ENCODE results near the gene GRK1. TPM values are rescaled to one million over a fixed set of nuclear protein-coding genes. Genes with fewer than 3 reads are reported as not detected.
"Not testable (repeated sequence)": the region's sequence is repeated elsewhere in the genome, so short reads cannot be mapped to it uniquely, and the experiment has no call there.

Gene GRK1
- total RNA-seq, 2 experiments from 2014 or later, result not detected

DNA sequence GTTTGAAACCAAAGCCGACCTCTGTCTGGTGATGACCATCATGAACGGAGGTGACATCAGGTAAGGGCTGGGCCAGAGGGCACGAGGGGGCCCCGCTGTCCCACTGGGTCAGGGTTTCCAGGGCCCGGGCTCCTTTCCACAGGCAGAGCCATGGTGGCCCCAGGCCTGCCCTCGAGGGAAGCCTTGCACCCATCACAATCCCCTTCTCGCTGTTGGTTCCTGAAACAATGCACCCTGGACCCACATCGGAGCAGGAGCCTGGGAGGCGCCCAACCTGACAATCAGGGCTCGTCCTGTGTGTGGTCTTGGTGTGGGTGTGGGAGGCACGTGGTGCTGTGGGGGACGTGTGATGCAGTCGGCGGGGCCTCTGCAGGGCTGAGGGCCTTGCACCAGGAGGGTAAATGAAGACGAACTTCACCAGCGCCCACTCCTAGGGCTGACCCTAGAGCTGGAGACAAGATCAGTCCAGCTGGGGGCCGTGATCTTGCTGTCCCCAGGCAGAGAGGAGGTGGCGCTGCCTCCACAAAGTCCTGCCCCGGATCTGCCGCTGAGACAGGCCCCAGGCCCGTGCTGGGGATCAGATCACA, 2.8 kb downstream of the GRK1 start:
- CTCF ChIA-PET, result no interaction called here
- ATAC-seq (no peak), DNase-seq (no peak)
- Mint-ChIP-seq H3K27me3 (no peaks in the 10 kb centered on the region), H3K4me3 (no peak overlapping the region), H3K4me1 (peaks cover 2% of the 10 kb centered on the region), H3K27ac (no peak overlapping the region), H3K36me3 (peaks cover 2% of the 10 kb centered on the region), H3K9me3 (ENCODE audit: low read depth) (peaks cover 4% of the 10 kb centered on the region)

DNA sequence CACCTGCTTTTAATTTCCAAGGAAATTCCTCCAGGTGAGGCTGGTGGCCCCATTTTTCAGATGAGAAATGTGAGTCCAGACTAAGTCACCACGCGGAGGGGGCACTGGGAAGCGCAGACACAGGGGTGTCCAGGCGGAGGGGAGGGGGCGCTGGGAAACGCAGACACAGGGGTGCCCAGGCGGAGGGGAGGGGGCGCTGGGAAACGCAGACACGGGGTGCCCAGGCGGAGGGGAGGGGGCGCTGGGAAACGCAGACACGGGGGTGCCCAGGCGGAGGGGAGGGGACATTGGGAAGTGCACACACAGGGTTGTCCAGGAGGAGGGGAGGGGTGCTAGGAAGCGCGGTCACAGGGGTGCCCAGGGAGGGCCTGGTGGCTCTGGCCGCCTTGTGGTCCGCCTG, 3.5 kb downstream of the GRK1 start:
- CTCF ChIA-PET, result interaction anchor here (1.3 kb wide), 1 partner anchor 54 kb away, joined by 3 read pairs; no protein-coding TSS in a partner anchor

DNA sequence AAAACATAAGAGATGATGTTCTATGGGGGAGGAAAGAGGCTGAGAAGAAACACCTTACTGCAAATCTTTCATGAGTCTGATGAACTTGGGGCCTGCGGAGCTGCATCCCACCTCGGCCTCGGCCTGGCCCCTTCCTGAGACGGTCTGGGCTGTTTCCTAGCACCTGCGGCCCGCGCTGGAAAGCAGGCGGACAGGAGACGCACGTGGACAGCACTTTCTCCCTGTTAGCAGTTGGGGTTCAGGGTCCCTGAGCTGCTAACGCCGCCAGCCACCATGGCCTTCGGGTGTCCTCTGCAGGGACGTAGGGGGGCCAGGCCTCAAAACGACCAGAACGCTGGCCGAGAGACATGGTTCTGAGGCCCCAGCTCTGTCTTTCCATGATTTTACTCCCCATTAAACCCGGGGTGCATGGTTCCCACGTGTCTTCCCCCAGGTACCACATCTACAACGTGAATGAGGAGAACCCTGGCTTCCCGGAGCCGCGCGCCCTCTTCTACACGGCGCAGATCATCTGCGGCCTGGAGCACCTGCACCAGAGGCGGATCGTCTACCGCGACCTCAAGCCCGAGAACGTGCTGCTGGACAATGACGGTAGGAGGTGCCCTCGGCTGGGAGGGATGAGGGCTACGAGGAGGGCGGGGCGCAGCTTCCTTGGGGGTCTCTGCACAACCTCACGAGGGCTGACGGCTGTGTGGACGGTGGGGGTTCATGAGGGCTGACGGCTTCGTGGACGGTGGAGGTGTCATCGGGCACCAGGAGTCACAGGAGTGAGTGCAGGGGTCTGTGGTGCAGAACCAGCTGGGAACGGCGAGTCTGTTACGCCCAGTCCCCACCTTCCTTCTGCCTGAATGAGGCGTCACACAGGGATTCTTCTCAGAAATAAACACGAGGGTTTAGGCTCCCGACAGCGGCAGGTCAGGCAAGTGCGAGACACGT, 4.3 kb downstream of the GRK1 start:
- no peak overlapping the region for H3K4me3 Mint-ChIP-seq
- no peaks in the 10 kb centered on the region for H3K27me3 Mint-ChIP-seq

More for the DNA sequence above, 3.5 kb downstream of the GRK1 start:
- ATAC-seq, result no peak
- Mint-ChIP-seq H3K27me3 (no peaks in the 10 kb centered on the region), H3K9me3 (ENCODE audit: low read depth) (peaks cover 4% of the 10 kb centered on the region), H3K4me3 (no peak overlapping the region), H3K36me3 (peaks cover 2% of the 10 kb centered on the region), H3K27ac (no peak overlapping the region), H3K4me1 (peaks cover 2% of the 10 kb centered on the region)
- no peak for DNase-seq

DNA sequence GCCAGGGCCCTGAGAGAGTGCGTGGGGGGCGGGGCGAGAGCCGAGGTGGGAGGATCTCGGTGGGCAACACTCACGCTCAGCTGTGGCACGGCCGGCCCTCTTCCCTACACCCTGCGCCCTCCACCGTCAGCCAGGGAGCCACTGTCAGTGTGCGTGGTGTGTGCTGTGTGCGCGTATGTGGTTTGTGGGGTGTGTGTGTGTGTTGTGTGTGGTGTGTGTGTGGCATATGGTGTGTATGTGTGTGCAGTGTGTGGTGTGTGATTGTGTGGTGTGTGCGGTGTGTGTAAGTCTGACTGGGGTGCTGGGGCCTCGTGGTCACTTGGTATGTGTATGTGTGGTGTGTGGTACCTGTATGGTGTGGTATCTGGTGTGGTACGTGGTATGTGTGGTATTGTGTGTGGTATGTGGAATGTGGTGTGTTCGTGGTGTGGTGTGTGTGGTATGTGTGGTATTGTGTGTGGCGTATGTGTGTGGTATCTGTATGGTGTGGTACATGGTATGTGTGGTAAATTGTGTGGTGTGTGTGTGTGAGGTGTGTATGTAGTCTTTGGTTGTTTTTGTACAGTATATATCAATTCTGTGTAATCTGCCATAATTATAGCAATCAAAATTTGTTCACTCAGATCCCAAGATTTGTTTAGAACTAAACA, 5.1 kb downstream of the GRK1 start:
- H3K27ac Mint-ChIP-seq, result peak overlapping the region; percentile 64
- H3K4me1 Mint-ChIP-seq, result peaks cover 2% of the 10 kb centered on the region
- peak overlapping the region; percentile 25 for H3K4me3 Mint-ChIP-seq
- DNase-seq (no peak), ATAC-seq (no peak)
- peaks cover 2% of the 10 kb centered on the region for H3K36me3 Mint-ChIP-seq
- no peaks in the 10 kb centered on the region for H3K27me3 Mint-ChIP-seq
- CTCF ChIA-PET, result interaction anchor here (1.3 kb wide), 1 partner anchor 53 kb away, joined by 3 read pairs; no protein-coding TSS in a partner anchor
- peaks cover 4% of the 10 kb centered on the region for H3K9me3 Mint-ChIP-seq (ENCODE audit: low read depth)

More for the DNA sequence above, 4.3 kb downstream of the GRK1 start:
- no peak for ATAC-seq
- H3K27ac Mint-ChIP-seq, result no peak overlapping the region
- H3K4me1 Mint-ChIP-seq, result peaks cover 2% of the 10 kb centered on the region
- CTCF ChIA-PET, result interaction anchor here (1.3 kb wide), 1 partner anchor 53 kb away, joined by 3 read pairs; no protein-coding TSS in a partner anchor
- peaks cover 4% of the 10 kb centered on the region for H3K9me3 Mint-ChIP-seq (ENCODE audit: low read depth)
- H3K36me3 Mint-ChIP-seq, result peaks cover 2% of the 10 kb centered on the region
- no peak for DNase-seq

DNA sequence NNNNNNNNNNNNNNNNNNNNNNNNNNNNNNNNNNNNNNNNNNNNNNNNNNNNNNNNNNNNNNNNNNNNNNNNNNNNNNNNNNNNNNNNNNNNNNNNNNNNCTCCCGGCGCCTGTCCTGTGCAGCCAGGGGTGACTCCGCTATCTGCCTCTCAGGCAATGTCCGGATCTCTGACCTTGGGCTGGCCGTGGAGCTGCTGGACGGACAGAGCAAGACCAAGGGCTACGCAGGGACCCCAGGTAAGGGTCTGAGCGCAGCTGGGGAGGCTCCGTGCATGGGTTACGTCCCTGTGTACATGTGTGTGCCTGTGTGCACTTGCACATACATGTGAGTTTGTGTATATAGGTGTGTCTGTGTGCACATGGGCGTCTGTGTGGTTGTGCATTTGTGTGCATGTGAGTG, 55.9 kb downstream of the GRK1 start:
- DNase-seq (no peak), ATAC-seq (no peak)
- H3K27me3 Mint-ChIP-seq, result no peaks in the 10 kb centered on the region
- H3K9me3 Mint-ChIP-seq (ENCODE audit: low read depth), result peaks cover 1% of the 10 kb centered on the region
- no peak overlapping the region for H3K27ac Mint-ChIP-seq
- peaks cover 5% of the 10 kb centered on the region for H3K4me1 Mint-ChIP-seq
- no peak overlapping the region for H3K4me3 Mint-ChIP-seq
- CTCF ChIA-PET, result no interaction called here
- no peaks in the 10 kb centered on the region for H3K36me3 Mint-ChIP-seq

DNA sequence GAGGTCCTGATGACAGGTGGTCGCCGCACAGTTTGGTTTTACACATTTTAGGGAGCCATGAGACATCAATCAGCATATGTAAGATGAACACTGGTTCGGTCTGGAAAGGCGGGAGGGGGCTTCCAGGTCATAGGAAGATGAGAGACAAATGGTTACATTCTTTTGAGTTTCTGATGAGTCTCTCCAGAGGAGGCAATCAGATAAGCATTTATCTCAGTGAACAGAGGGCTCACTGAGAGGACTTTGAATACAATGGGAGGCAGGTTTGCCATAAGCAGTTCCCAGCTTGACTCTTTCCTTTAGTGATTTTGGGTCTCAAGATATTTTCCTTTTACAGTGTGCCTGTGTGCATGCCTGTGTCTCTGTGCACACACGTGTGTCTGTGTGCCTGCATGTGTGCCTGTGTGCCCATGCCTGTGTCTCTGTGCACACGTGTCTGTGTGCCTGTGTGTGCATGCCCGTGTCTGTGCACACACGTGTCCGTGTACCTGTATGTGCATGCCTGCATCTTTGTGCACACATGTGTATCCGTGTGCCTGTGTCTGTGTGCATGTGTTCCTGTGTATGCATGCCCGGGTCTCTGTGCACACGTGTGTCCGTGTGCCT, 56.5 kb downstream of the GRK1 start:
- CTCF ChIA-PET, result no interaction called here
- H3K9me3 Mint-ChIP-seq (ENCODE audit: low read depth), result peaks cover 1% of the 10 kb centered on the region
- H3K27me3 Mint-ChIP-seq, result peaks cover 1% of the 10 kb centered on the region
- H3K36me3 Mint-ChIP-seq, result no peaks in the 10 kb centered on the region
- DNase-seq, result no peak
- no peak overlapping the region for H3K4me3 Mint-ChIP-seq
- H3K4me1 Mint-ChIP-seq, result peaks cover 5% of the 10 kb centered on the region
- H3K27ac Mint-ChIP-seq, result no peak overlapping the region
- no peak for ATAC-seq

DNA sequence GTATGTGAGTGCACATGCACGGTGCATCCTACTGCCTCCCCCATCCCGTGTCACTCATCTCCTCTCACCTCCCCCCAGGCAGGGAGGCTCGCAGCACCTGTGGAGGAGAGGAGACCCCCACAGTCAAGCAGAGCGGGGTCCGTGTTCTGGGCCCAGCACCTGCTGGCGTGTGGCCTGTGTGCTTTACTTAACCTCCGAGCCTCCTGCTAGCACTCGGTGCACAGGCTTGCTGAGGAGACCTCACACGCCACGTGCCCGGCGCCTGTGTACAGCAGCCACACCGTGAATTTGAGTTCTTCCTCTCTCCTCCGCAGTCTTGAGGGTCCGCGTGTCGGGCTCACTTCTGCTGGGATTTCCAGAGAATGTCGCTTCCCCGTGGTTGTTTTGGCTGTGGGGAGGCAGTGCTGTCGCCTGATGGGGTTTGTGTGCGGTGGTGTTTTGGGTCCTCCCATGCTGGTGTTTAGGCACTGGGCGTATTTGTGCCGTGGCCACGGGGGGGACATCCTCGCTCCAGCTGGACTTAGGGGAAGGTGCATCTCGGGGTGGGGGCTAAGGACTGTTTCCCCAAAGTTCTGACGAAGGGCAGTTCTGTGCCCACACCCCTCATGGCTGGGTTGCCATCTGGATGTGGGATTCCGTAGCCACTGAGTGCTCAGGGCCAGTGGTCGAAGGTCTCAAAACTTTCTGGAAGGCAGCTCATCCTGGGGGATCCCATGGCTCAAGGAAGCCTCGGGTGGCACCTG, 57.2 kb downstream of the GRK1 start:
- peaks cover 1% of the 10 kb centered on the region for H3K9me3 Mint-ChIP-seq (ENCODE audit: low read depth)
- CTCF ChIA-PET, result interaction anchor here (0.6 to 1.0 kb wide), 3 partner anchors 53 to 242 kb away, joined by 3 read pairs; no protein-coding TSS in a partner anchor
- peak overlapping the region; percentile 73 for H3K4me3 Mint-ChIP-seq
- ATAC-seq (peak; percentile 1), DNase-seq (no peak)
- peaks cover 5% of the 10 kb centered on the region for H3K4me1 Mint-ChIP-seq
- peak overlapping the region; percentile 86 for H3K27ac Mint-ChIP-seq
- H3K36me3 Mint-ChIP-seq, result no peaks in the 10 kb centered on the region
- H3K27me3 Mint-ChIP-seq, result peaks cover 2% of the 10 kb centered on the region

DNA sequence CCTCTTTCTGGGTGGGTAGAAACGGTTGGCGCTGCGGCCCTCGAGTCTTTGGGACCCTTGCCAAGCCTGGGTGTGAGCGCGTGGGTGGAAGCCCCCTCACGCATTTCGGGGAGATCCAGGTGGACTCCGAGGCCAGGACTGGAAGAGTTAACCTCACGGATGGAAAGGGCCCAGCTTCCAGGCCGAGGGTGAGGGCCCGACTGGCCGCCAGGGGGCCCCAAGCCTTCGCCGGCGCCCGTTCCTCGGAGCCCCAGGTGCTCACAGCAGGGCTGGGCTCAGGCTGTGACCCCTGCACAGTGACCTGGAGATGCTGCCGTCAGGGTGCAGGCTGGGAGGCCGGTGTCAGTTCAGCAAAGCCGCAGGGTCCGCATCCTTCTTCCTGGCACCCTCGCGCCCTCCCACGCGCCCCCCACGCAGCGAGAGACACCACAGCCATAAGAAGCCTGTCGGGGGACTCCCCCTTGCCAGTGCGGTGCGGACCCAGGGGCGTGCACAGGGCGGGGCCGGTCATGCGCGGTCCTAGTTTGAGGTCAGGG, 57.8 kb downstream of the GRK1 start:
- Mint-ChIP-seq H3K27me3 (peaks cover 7% of the 10 kb centered on the region), H3K9me3 (ENCODE audit: low read depth) (peaks cover 1% of the 10 kb centered on the region), H3K27ac (peak overlapping the region; percentile 86), H3K4me3 (peak overlapping the region; percentile 73), H3K4me1 (peaks cover 5% of the 10 kb centered on the region), H3K36me3 (no peaks in the 10 kb centered on the region)
- ATAC-seq (peak; percentile 94), DNase-seq (peak; percentile 88)
- CTCF ChIA-PET, result interaction anchor here (0.6 to 1.0 kb wide), 3 partner anchors 54 to 243 kb away, joined by 3 read pairs; no protein-coding TSS in a partner anchor

DNA sequence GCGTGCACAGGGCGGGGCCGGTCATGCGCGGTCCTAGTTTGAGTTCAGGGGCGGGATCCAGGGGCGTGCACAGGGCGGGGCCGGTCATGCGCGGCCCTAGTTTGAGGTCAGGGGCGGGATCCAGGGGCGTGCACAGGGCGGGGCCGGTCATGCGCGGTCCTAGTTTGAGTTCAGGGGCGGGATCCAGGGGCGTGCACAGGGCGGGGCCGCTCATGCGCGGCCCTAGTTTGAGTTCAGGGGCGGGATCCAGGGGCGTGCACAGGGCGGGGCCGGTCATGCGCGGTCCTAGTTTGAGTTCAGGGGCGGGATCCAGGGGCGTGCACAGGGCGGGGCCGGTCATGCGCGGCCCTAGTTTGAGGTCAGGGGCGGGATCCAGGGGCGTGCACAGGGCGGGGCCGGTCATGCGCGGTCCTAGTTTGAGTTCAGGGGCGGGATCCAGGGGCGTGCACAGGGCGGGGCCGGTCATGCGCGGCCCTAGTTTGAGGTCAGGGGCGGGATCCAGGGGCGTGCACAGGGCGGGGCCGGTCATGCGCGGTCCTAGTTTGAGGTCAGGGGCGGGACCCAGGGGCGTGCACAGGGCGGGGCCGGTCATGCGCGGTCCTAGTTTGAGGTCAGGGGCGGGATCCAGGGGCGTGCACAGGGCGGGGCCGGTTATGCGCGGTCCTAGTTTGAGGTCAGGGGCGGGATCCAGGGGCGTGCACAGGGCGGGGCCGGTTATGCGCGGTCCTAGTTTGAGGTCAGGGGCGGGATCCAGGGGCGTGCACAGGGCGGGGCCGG, 58.5 kb downstream of the GRK1 start:
- CTCF ChIA-PET, result interaction anchor here (1.0 kb wide), 1 partner anchor 54 kb away, joined by 3 read pairs; no protein-coding TSS in a partner anchor
- H3K4me3 Mint-ChIP-seq, H3K4me1 Mint-ChIP-seq: not testable (repeated sequence)

DNA sequence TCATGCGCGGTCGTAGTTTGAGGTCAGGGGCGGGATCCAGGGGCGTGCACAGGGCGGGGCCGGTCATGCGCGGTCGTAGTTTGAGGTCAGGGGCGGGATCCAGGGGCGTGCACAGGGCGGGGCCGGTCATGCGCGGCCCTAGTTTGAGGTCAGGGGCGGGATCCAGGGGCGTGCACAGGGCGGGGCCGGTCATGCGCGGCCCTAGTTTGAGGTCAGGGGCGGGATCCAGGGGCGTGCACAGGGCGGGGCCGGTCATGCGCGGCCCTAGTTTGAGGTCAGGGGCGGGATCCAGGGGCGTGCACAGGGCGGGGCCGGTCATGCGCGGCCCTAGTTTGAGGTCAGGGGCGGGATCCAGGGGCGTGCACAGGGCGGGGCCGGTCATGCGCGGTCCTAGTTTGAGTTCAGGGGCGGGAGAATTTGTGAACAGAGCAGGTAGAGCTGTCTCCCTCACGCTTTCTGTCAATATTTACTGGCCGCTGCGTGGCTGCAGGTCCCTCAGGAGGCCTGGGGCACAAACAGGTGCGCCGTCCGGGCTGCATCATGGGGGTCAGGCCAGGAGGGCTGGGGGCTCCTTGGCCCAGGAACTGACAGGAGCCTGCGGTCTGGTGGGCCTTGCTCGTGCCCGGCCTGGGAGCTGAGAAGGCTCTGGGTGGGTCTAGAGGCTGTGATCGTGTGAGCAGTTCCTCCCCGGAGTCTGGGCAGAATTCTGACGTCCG, 59.2 kb downstream of the GRK1 start:
- H3K36me3 Mint-ChIP-seq; H3K4me1 Mint-ChIP-seq; H3K9me3 Mint-ChIP-seq (ENCODE audit: low read depth); CTCF ChIA-PET: not testable (repeated sequence)
- Mint-ChIP-seq H3K4me3 (peak overlapping the region; percentile 30), H3K27me3 (peaks cover 11% of the 10 kb centered on the region), H3K27ac (peak overlapping the region; percentile 73)
- ATAC-seq, result peak; percentile 22
- peak; percentile 48 for DNase-seq

More for the DNA sequence above, 58.5 kb downstream of the GRK1 start:
- H3K27me3 Mint-ChIP-seq; H3K36me3 Mint-ChIP-seq; H3K9me3 Mint-ChIP-seq (ENCODE audit: low read depth); ATAC-seq: not testable (repeated sequence)
- DNase-seq, result peak; percentile 77
- peak overlapping the region; percentile 86 for H3K27ac Mint-ChIP-seq

DNA sequence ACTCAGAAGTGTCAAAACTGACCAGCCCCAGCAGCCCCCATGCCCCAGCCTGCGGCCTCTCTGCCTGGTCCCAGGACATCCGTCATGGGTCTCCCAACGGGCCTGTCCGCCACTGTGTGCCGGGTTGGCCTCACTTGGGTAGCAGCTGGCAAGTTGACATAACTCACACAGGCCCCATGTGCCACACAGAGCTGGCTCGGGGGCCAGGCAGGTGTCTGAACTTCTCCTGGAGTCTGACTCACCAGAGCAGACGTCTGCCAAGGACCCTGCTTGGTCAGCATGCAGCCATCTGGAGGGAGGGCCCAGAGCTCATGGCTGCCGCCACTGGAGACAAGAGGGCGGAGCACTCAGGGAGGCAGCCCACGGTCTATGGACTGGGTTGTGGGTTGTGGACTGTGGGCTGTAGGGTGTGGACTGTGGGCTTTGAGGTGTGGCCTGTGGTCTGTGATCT, 60.0 kb downstream of the GRK1 start:
- peaks cover 11% of the 10 kb centered on the region for H3K27me3 Mint-ChIP-seq
- ATAC-seq, result no peak
- no peak overlapping the region for H3K4me3 Mint-ChIP-seq
- H3K27ac Mint-ChIP-seq, result peak overlapping the region; percentile 73
- CTCF ChIA-PET, result interaction anchor here (0.7 kb wide), 1 partner anchor 89 kb away, joined by 3 read pairs; no protein-coding TSS in a partner anchor
- peaks cover 1% of the 10 kb centered on the region for H3K9me3 Mint-ChIP-seq (ENCODE audit: low read depth)
- DNase-seq, result no peak
- no peaks in the 10 kb centered on the region for H3K36me3 Mint-ChIP-seq
- peaks cover 5% of the 10 kb centered on the region for H3K4me1 Mint-ChIP-seq

Measured in activated CD8-positive, alpha-beta memory T cell treated with anti-CD3 and anti-CD28 coated beads, Interleukin-2, amount 10 ng/mL, durations not matched to agents 7 days and 5 days (primary cell).